HepG2 (cell line): Measurements from ENCODE around the gene PACS2. TPM values are rescaled to one million over a fixed set of nuclear protein-coding genes. Genes with fewer than 3 reads are reported as not detected.

Experiments used
- ATAC-seq: fragments of 200-7000 bp; cut with Tn5 transposase; 3 replicates; pipeline ENCODE4 v1.9.1; 2020; ENCODE audit warnings: mild to moderate bottlenecking, moderate library complexity
- BruUV-seq: library from RNA; stranded (reverse); fragments of 400-500 nt; replicated peaks from 2 replicates; lab custom pipeline; 2021; lab: Mats Ljungman, UMichigan
- CTCF ChIA-PET: fragments of 300-600 bp; formaldehyde crosslinking; extraction: SDS; loops from one replicate; lab custom pipeline; 2021; ENCODE audit warnings: low total read pairs, inconsistent platforms, low intra/inter-chr PET ratio; lab: Yijun Ruan, JAX
- POLR2A ChIA-PET: fragments of 350-600 bp; sonication (Branson Sonifier 250); formaldehyde crosslinking; loops from one replicate; lab custom pipeline; 2020; ENCODE audit warnings: antibody characterized with exemption, inconsistent platforms; lab: Yijun Ruan, JAX
- DNase-seq: peaks from one replicate; pipeline ENCODE4 v3.0.0-alpha.2; 2015; ENCODE audit warnings: low spot score
- FAIRE-seq: peaks from 3 replicates; lab custom pipeline; 2011; peaks lifted over from hg19 to GRCh38; lab: Jason Lieb, UNC
- H2AFZ ChIP-seq: one replicate; pipeline ENCODE4 v1.6.1; 2011; ENCODE audit warnings: low read length, inconsistent platforms
- H3K27ac ChIP-seq: fragments of 300-600 bp; 3 replicates; pipeline ENCODE4 v1.8.0; 2011; ENCODE audit warnings: mixed run types, mild to moderate bottlenecking, mixed read lengths, low read length, inconsistent platforms; ENCODE audit not compliant: insufficient read depth; ENCODE audit errors: extremely low read length
- H3K27me3 ChIP-seq, 2 experiments: fragments of 200-600 bp in 1 of 2; 2 replicates in 1 of 2; 3 replicates in 1 of 2; pipeline versions ENCODE4 v1.6.0 to v1.8.0; 2011; ENCODE audit warnings: low read length in 2 of 2, mild to moderate bottlenecking in 2 of 2, moderate library complexity in 2 of 2, inconsistent platforms in 1 of 2; ENCODE audit not compliant: insufficient read depth in 2 of 2, control insufficient read depth in 1 of 2
- H3K36me3 ChIP-seq, 2 experiments: fragments of 200-600 bp in 1 of 2; replicated peaks in 1 of 2; 2 replicates in 1 of 2; 3 replicates in 1 of 2; pipeline versions ENCODE4 v1.5.1 to v1.8.0; 2011; ENCODE audit warnings: low read length in 2 of 2, inconsistent platforms in 1 of 2; ENCODE audit not compliant: insufficient read depth in 2 of 2, control insufficient read depth in 1 of 2
- H3K4me1 ChIP-seq: 2 replicates; pipeline ENCODE4 v1.5.1; 2012; ENCODE audit warnings: low read length, inconsistent platforms; ENCODE audit not compliant: insufficient read depth
- H3K4me2 ChIP-seq: 2 replicates; pipeline ENCODE4 v1.6.0; 2011; ENCODE audit warnings: low read depth, low read length, inconsistent platforms
- H3K4me3 ChIP-seq, 3 experiments: fragments of 200-600 bp in 1 of 3; sonication (generic), shearing (Covaris generic) in 1 of 3; replicated peaks in 1 of 3; 2 replicates each; pipeline ENCODE4 v1.5.1; 2011 to 2016; ENCODE audit warnings: low read length in 3 of 3, inconsistent platforms in 2 of 3, low read depth in 2 of 3, mild to moderate bottlenecking in 2 of 3, control low read depth in 1 of 3, mixed read lengths in 1 of 3; ENCODE audit not compliant: insufficient read depth in 1 of 3
- H3K79me2 ChIP-seq: one replicate; pipeline ENCODE4 v1.6.1; 2011; ENCODE audit warnings: low read length, inconsistent platforms; ENCODE audit not compliant: insufficient read depth
- H3K9ac ChIP-seq: 2 replicates; pipeline ENCODE4 v1.6.0; 2011; ENCODE audit warnings: mild to moderate bottlenecking, low read depth, low read length, inconsistent platforms; ENCODE audit not compliant: insufficient read depth
- H3K9me3 ChIP-seq: 2 replicates; pipeline ENCODE4 v1.5.1; 2012; ENCODE audit warnings: mild to moderate bottlenecking, low read length
- H4K20me1 ChIP-seq: 2 replicates; pipeline ENCODE4 v1.6.0; 2011; ENCODE audit warnings: inconsistent platforms, mild to moderate bottlenecking, low read length, moderate library complexity; ENCODE audit not compliant: insufficient read depth
- AFF4 ChIP-seq: sonication (generic); formaldehyde crosslinking; IDR thresholded peaks from 2 replicates; pipeline ENCODE4 v1.4.0; 2020; ENCODE audit warnings: missing genetic modification reagents
- HNRNPL ChIP-seq: fragments of 200-400 bp; formaldehyde crosslinking; IDR thresholded peaks from 2 replicates; pipeline ENCODE4 v1.6.1; 2017; ENCODE audit warnings: mild to moderate bottlenecking, low read depth, low read length
- ZFP36 ChIP-seq: fragments of 150-350 bp; IDR thresholded peaks from 2 replicates; pipeline ENCODE4 v1.6.1; 2018; ENCODE audit warnings: borderline replicate concordance, low read length, low read depth; ENCODE audit not compliant: partially characterized antibody
- WGBS: methylation state at CpG from one replicate; pipeline ENCODE4 v1.1.6; 2017; ENCODE audit warnings: low lambda C conversion rate; 5-methylcytosine and 5-hydroxymethylcytosine counted together
- in situ Hi-C: cut with HindIII; loops from 2 replicates; pipeline ENCODE4 v1.10.0; 2017; ENCODE audit warnings: low pct_unique_long_range_greater_than_20kb; ENCODE audit not compliant: extremely low pct_ligation_motif_present
- intact Hi-C: fragments of 100-400 bp; cut with micrococcal nuclease; formaldehyde crosslinking; loops from one replicate; pipeline ENCODE4 v1.10.0; 2022; ENCODE audit not compliant: unreplicated experiment
- polyA plus RNA-seq, 8 experiments: library from polyadenylated mRNA; depleted of rRNA in 3 of 8; stranded (reverse) in 7 of 8; unstranded in 1 of 8; fragments of >200 nt; fragmentation: Illumina TruSeq in 4 of 8; extraction: Trizol in 4 of 8; gene quantifications; 2 replicates each; pipeline versions ENCODE4 v1.2.1 to v1.2.3, GENCODE V29; 2011 to 2016; ENCODE audit warnings: low read depth in 4 of 8, missing spikeins in 1 of 8, mixed read lengths in 1 of 8; ENCODE audit not compliant: insufficient read depth in 1 of 8
- total RNA-seq, 5 experiments: library from RNA; depleted of rRNA; stranded (reverse); fragments of >200 nt; fragmentation: Illumina TruSeq; extraction: Trizol; gene quantifications; 2 replicates each; pipeline ENCODE4 v1.2.3, GENCODE V29; 2016; ENCODE audit warnings: low read depth in 1 of 5

Gene PACS2
- total and polyA plus RNA-seq, 2 of the 13 experiments (the other 11 are each of a cell fraction or from before 2014, with no cell fraction given) = 23.6 to 27.6 TPM

GRCh38 chr14:105388976-105389375, 74.4 kb downstream of the PACS2 start (continued):
- TF ChIP-seq AFF4 (CRISPR knock-in tag) = no peak

- ChIA-PET CTCF (no interaction called here), POLR2A (no interaction called here)
- TF ChIP-seq ZFP36 = no peak
- TF ChIP-seq HNRNPL = peak; percentile 63; the same call in 1 of the 2 replicates
- no peak overlapping the region for H2AFZ ChIP-seq
- H3K27me3 ChIP-seq = no peaks in the 10 kb centered on the region
- in situ Hi-C loops = no loop called here
- no peak overlapping the region for H3K4me3 ChIP-seq
- FAIRE-seq (no peak), ATAC-seq (no peak), DNase-seq (no peak)
- intact Hi-C loops = no loop called here
- no peaks in the 10 kb centered on the region for H3K79me2 ChIP-seq
- no peaks in the 10 kb centered on the region for H3K4me1 ChIP-seq
- no peaks in the 10 kb centered on the region for H3K9me3 ChIP-seq
- WGBS = no CpG with 5 or more reads among the region's 12 CpGs
- no peak overlapping the region for H3K9ac ChIP-seq
- H4K20me1 ChIP-seq = no peaks in the 10 kb centered on the region
- H3K4me2 ChIP-seq = no peak overlapping the region
- no TSS peak for BruUV-seq
- no peak overlapping the region for H3K27ac ChIP-seq
- no peaks in the 10 kb centered on the region for H3K36me3 ChIP-seq
Measured at GRCh38 chr14:105389534-105389933, 75.0 kb downstream of the PACS2 start.
